ENCODE measurements around the gene PATJ. TPM values are rescaled to one million over a fixed set of nuclear protein-coding genes. Genes with fewer than 3 reads are reported as not detected.

The PATJ gene
- total RNA-seq, 1 experiment from 2014 or later = 57.9 TPM

GRCh38 chr1:62040973-62041372, 298.7 kb downstream of the PATJ start:
- POLR2A ChIA-PET = interaction anchor here (0.9 kb wide), 1 partner anchor 9 kb away, joined by 3 read pairs; no protein-coding TSS in a partner anchor

GRCh38 chr1:62043154-62043553, 300.9 kb downstream of the PATJ start:
- Mint-ChIP-seq H3K36me3 (peaks cover 3% of the 10 kb centered on the region), H3K4me1 (peaks cover 63% of the 10 kb centered on the region), H3K27me3 (ENCODE audit: low read depth) (no peaks in the 10 kb centered on the region), H3K4me3 (no peak overlapping the region), H3K9me3 (peaks cover 4% of the 10 kb centered on the region; the same call in 1 of the 2 replicates), H3K27ac (no peak overlapping the region)
- TF ChIP-seq IRF1 (CRISPR knock-in tag; IDR thresholded peaks at IDR 0.05) = no peak
- TF ChIP-seq GTF2I (CRISPR knock-in tag; conservative IDR thresholded peaks at IDR 0.05) = no peak
- no peak for TF ChIP-seq OVOL2 (CRISPR knock-in tag; IDR thresholded peaks at IDR 0.05; ENCODE audit: borderline replicate concordance)
- TF ChIP-seq ZSCAN18 (CRISPR knock-in tag; IDR thresholded peaks at IDR 0.05) = no peak
- no peak for TF ChIP-seq ARID4B (CRISPR knock-in tag; IDR thresholded peaks at IDR 0.05; ENCODE audit: borderline replicate concordance)
- TF ChIP-seq NR2C2 (CRISPR knock-in tag; IDR thresholded peaks at IDR 0.05) = no peak
- no peak for TF ChIP-seq CBFB (CRISPR knock-in tag; IDR thresholded peaks at IDR 0.05; ENCODE audit: low read depth)
- TF ChIP-seq FOXJ3 (CRISPR knock-in tag; IDR thresholded peaks at IDR 0.05; ENCODE audit: borderline replicate concordance) = no peak
- no peak for TF ChIP-seq ZNF425 (CRISPR knock-in tag; conservative IDR thresholded peaks at IDR 0.05)
- TF ChIP-seq ZNF512 (CRISPR knock-in tag; IDR thresholded peaks at IDR 0.05; ENCODE audit: borderline replicate concordance) = no peak
- TF ChIP-seq CTCF (IDR thresholded peaks at IDR 0.05) = no peak
- TF ChIP-seq HMGXB4 (CRISPR knock-in tag; IDR thresholded peaks at IDR 0.05) = no peak
- TF ChIP-seq ATF3 (CRISPR knock-in tag; conservative IDR thresholded peaks at IDR 0.05) = no peak
- POLR2A ChIA-PET = no interaction called here
- ATAC-seq (no peak), DNase-seq (ENCODE audit: low spot score) (no peak)
- CTCF ChIA-PET = interaction anchor here (1.3 kb wide), 1 partner anchor 39 kb away, joined by 5 read pairs; no protein-coding TSS in a partner anchor

More at GRCh38 chr1:62040973-62041372, 298.7 kb downstream of the PATJ start:
- no peak overlapping the region for H3K4me3 Mint-ChIP-seq
- ATAC-seq (peak; percentile 21; the same call in 1 of the 2 replicates), DNase-seq (ENCODE audit: low spot score) (no peak)
- H3K9me3 Mint-ChIP-seq = peaks cover 4% of the 10 kb centered on the region; the same call in 1 of the 2 replicates
- TF ChIP-seq MAX (CRISPR knock-in tag; IDR thresholded peaks at IDR 0.05) = no peak
- no peak for TF ChIP-seq JUN (CRISPR knock-in tag; IDR thresholded peaks at IDR 0.05)
- TF ChIP-seq SMAD3 (CRISPR knock-in tag; IDR thresholded peaks at IDR 0.05; ENCODE audit: borderline replicate concordance) = no peak
- peaks cover 3% of the 10 kb centered on the region for H3K36me3 Mint-ChIP-seq
- no peaks in the 10 kb centered on the region for H3K27me3 Mint-ChIP-seq (ENCODE audit: low read depth)
- CTCF ChIA-PET = interaction anchor here (0.9 to 1.7 kb wide), 4 partner anchors 17 to 89 kb away, joined by 3 to 7 read pairs (median 4); no protein-coding TSS in a partner anchor
- H3K4me1 Mint-ChIP-seq = peaks cover 54% of the 10 kb centered on the region
- H3K27ac Mint-ChIP-seq = peak overlapping the region; percentile 90

All from WTC11 (cell line).